Left ventricle myocardium inferior (tissue), 1 donor: ENCODE measurements around the gene CYB561D2. TPM values are rescaled to one million over a fixed set of nuclear protein-coding genes. Genes with fewer than 3 reads are reported as not detected.
A peak's percentile ranks its signal among the peaks of the same experiment; 100 is the strongest.

Experiments
- DNase-seq: peaks from one replicate; pipeline ENCODE4 v3.0.0-alpha.2; 2020
- H3K27ac ChIP-seq: fragments of 200-600 bp; replicated peaks from 2 replicates; pipeline ENCODE4 v1.8.0; 2021
- H3K27me3 ChIP-seq: fragments of 200-600 bp; 2 replicates; pipeline ENCODE4 v1.8.0; 2021; ENCODE audit warnings: low read depth
- H3K36me3 ChIP-seq: fragments of 200-600 bp; 2 replicates; pipeline ENCODE4 v1.8.0; 2021
- H3K4me1 ChIP-seq: fragments of 200-600 bp; 2 replicates; pipeline ENCODE4 v1.8.0; 2021
- H3K4me3 ChIP-seq: fragments of 200-600 bp; 2 replicates; pipeline ENCODE4 v1.8.0; 2021; ENCODE audit warnings: mild to moderate bottlenecking, moderate library complexity
- H3K9me3 ChIP-seq: fragments of 200-600 bp; replicated peaks from 2 replicates; pipeline ENCODE4 v1.8.0; 2021
- intact Hi-C: fragments of 100-400 bp; cut with micrococcal nuclease; formaldehyde crosslinking; loops from one replicate; pipeline ENCODE4 v1.11.0; 2022
- total RNA-seq: library from RNA; stranded (reverse); fragmentation: NEBNext Ultra II Directional; extraction: Animal tissue kit (Norgen Biotek cat#: 25700); gene quantifications from one replicate; pipeline ENCODE4 v1.2.1, GENCODE V29; 2021
- TF ChIP-seq, protein P1 (sequence below): fragments of 200-600 bp; IDR thresholded peaks from 2 replicates; pipeline ENCODE4 v1.8.0; 2021; ENCODE audit warnings: antibody characterized with exemption, mild to moderate bottlenecking, borderline replicate concordance
- donor health status: DM: no; HTN: yes; CAD: no; lungs with severe emphysema.

The CYB561D2 gene
- total RNA-seq, 1 donor from 2014 or later = 7.0 TPM

- TF ChIP-seq, protein P1, sequence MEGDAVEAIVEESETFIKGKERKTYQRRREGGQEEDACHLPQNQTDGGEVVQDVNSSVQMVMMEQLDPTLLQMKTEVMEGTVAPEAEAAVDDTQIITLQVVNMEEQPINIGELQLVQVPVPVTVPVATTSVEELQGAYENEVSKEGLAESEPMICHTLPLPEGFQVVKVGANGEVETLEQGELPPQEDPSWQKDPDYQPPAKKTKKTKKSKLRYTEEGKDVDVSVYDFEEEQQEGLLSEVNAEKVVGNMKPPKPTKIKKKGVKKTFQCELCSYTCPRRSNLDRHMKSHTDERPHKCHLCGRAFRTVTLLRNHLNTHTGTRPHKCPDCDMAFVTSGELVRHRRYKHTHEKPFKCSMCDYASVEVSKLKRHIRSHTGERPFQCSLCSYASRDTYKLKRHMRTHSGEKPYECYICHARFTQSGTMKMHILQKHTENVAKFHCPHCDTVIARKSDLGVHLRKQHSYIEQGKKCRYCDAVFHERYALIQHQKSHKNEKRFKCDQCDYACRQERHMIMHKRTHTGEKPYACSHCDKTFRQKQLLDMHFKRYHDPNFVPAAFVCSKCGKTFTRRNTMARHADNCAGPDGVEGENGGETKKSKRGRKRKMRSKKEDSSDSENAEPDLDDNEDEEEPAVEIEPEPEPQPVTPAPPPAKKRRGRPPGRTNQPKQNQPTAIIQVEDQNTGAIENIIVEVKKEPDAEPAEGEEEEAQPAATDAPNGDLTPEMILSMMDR = no peak
- no peaks in the 10 kb centered on the region for H3K27me3 ChIP-seq
- H3K4me1 ChIP-seq = peaks cover 62% of the 10 kb centered on the region
- peak overlapping the region; percentile 92 for H3K27ac ChIP-seq
- no peaks in the 10 kb centered on the region for H3K9me3 ChIP-seq
- peak overlapping the region; percentile 88 for H3K4me3 ChIP-seq
- intact Hi-C loops = no loop called here
- H3K36me3 ChIP-seq = peaks cover 44% of the 10 kb centered on the region
- DNase-seq = no peak
Observed at GRCh38 chr3:50358355-50358910, 7.8 kb downstream of the CYB561D2 start.

GRCh38 chr3:50358911-50359759 lies 8.5 kb downstream of the CYB561D2 start, which contains the start of gene TMEM115:
TMEM115 (minus strand) TSS chr3:50359521; CDS start chr3:50359063, 458 bp downstream.
- Histone ChIP-seq H3K36me3 (peaks cover 37% of the 10 kb centered on the region), H3K27ac (peak within 1 kb of the TSS; percentile 92), H3K4me1 (peaks cover 57% of the 10 kb centered on the region), H3K4me3 (peak within 1 kb of the TSS; percentile 88), H3K9me3 (no peaks in the 10 kb centered on the region), H3K27me3 (no peaks in the 10 kb centered on the region)
- intact Hi-C loops = no loop called here
- TF ChIP-seq, protein P1 = no peak
- peak; percentile 95 for DNase-seq

GRCh38 chr3:50359760-50360110 lies 9.1 kb downstream of the CYB561D2 start:
- intact Hi-C loops = no loop called here
- TF ChIP-seq, protein P1 = no peak
- peaks cover 57% of the 10 kb centered on the region for H3K4me1 ChIP-seq
- H3K4me3 ChIP-seq = peak overlapping the region; percentile 88
- H3K27ac ChIP-seq = peak overlapping the region; percentile 92
- peaks cover 31% of the 10 kb centered on the region for H3K36me3 ChIP-seq
- H3K27me3 ChIP-seq = no peaks in the 10 kb centered on the region
- H3K9me3 ChIP-seq = no peaks in the 10 kb centered on the region
- DNase-seq = no peak

DNA sequence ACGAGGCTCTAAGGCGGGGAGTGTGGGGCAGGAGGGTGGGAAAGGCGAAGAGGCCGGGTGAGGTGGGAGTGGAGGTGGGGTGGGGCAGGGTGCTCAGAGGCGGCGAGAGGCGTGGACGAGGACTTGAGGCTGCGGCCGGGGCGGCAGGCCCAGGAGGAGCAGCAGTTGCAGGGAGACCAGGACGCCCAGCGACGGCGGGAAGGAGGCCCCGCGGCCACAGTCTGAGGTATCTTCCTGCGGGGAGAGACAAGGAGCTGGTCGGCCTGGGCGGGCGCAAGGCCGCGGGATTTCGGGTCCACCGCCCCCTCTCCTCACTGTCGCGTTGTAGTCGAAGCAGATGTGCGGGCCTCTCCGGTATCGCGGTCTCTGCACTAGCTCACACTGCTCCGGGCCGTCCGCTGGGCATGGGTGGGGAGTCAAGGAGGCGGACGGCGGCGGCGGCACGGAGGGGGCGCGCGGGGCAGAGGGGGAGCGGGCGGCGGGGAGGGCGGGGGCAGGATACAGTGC lies 14.0 kb downstream of the CYB561D2 start:
- Histone ChIP-seq H3K36me3 (no peaks in the 10 kb centered on the region), H3K27me3 (no peaks in the 10 kb centered on the region), H3K27ac (peak overlapping the region; percentile 38), H3K4me3 (peak overlapping the region; percentile 68), H3K4me1 (peaks cover 20% of the 10 kb centered on the region), H3K9me3 (no peaks in the 10 kb centered on the region)
- intact Hi-C loops = no loop called here
- no peak for DNase-seq
- TF ChIP-seq, protein P1 = no peak

- intact Hi-C loops = no loop called here
- Histone ChIP-seq H3K27me3 (no peaks in the 10 kb centered on the region), H3K4me3 (peak overlapping the region; percentile 68), H3K27ac (peak overlapping the region; percentile 38), H3K9me3 (no peaks in the 10 kb centered on the region), H3K36me3 (no peaks in the 10 kb centered on the region), H3K4me1 (peaks cover 15% of the 10 kb centered on the region)
- TF ChIP-seq, protein P1 = no peak
- DNase-seq = peak; percentile 82
Observed at GRCh38 chr3:50365080-50365841, 14.6 kb downstream of the CYB561D2 start.
